GM18873 (cell line): ENCODE data around the gene MANEAL.

Source experiments
- ATAC-seq: cut with Tn5 transposase; IDR thresholded peaks from one replicate; pipeline ENCODE4 v1.9.1; 2021; ENCODE audit warnings: mild to moderate bottlenecking, moderate library complexity, moderate number of reproducible peaks; ENCODE audit not compliant: unreplicated experiment, low FRiP score

Gene MANEAL

DNA sequence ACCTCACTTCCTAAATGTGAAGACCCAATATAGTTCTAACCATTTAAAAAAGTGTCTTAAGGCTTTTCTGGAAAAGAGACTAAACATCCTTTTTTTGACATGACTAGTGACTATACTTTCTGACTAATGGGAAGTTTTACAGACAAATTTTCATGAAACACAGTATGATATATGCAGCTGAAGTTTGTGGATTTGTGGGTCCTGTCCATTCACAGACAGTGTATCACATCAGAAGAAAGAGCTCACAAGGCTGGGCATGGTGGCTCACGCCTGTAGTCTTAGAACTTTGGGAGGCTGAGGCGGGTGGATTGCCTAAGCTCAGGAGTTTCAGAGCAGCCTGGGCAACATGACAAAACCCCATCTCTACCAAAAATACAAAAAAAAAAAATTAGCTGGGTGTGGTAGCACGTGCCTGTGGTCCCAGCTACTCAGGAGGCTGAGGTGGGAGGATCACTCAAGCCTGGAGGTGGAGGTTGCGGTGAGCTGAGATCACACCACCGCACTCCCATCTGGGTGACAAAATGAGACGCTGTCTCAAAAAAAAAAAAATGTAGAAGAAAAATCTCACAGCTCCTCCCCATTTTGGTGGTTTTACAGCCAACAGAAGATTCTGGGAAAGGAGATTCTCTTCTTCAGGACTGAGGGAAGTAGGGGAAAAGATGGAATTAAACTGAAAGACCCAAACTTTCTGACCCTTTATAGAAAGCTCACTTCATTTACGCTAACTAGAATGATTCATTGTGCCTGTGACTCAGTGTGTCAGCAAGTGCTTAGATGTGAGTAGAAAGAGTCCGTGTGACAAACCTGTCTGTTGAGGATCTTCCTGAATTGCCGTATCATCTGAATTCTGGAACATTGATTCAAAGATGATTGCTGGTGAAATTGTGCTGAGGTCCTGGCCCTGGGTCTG lies 29.5 kb downstream of the MANEAL start:
- ATAC-seq, result no peak

GRCh38 chr1:37824001-37824400 lies 30.4 kb downstream of the MANEAL start:
- ATAC-seq, result no peak

- no peak for ATAC-seq
These were observed 31.9 kb downstream of the MANEAL start for GRCh38 chr1:37825506-37825905.

GRCh38 chr1:37828410-37829074 lies 34.9 kb downstream of the MANEAL start:
- ATAC-seq, result no peak

DNA sequence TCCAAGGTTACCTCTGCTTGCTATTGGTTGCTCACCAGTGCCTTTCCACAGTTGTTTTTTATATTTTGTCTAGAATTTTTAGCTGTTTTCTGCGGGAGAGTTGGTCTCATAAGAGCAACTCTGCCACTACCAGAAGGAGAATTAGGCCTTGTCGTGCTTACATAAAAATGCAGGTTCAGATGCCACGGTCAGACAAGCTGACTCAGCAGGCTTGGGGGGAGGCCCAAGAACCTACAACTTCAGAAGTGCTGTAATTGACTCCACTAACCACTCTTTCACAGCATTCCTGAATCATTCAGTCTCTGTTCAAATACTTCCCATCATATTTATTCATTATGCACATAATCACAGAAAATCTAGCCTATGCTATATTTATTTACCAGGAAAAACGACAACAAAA lies 37.5 kb downstream of the MANEAL start:
- ATAC-seq, result no peak

DNA sequence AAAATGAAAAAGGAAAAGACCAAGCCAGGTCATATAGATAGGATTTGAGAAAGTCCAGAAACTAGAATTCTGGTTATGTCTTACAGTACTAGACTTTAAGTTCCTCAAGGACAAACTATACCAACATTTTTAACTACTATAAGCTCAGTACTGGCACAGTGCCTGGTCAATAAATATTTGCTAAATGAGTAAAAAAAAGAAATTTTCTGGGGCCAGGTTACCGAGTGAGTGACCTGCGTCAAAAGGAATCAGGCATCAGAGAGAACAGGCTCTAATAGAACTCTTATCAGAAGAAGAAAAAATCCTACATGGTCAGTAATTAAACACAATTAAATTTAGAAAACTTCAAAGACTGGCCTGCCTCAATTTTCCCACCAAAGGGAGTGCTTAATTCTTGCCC lies 38.2 kb downstream of the MANEAL start:
- ATAC-seq, result no peak

DNA sequence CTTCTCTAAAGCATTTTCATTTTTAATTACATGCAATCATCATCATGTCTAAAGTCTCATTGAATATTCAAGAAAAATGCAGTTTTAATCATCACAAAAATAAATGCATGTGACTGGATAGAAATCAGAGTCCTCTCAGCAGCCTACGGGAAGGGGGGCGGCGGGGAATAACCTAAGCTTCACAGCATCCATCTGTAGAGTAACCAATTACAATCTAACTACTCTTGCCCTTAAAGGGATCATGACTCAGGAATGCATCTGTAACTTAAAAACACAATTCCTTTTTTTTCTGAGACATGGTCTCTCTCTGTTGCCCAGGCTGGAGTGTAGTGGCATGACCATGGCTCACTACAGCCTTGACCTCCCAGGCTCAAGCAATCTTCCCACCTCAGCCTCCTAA lies 43.1 kb downstream of the MANEAL start:
- ATAC-seq, result no peak

- ATAC-seq, result no peak
These were observed 46.0 kb downstream of the MANEAL start for GRCh38 chr1:37839676-37840075.

- no peak for ATAC-seq
These were observed 47.1 kb downstream of the MANEAL start for GRCh38 chr1:37840711-37841110.

DNA sequence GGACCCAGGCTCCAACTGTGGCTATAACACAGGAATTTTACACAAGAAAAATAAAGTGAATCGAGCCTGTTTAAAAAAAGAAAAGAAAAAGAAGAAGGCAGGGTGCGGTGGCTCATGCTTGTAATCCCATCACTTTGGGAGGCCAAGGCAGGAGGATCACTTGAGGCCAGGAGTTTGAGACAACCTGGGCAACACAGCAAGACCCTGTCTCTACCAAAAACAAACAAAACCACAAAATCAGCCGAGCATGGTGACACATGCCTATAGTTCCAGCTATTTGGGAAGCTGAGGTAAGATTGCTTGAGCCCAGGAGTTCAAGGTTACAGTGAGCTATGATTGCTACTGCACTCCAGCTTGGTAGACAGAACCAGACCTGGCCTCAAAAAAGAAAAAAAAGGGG lies 48.0 kb downstream of the MANEAL start:
- ATAC-seq, result no peak

DNA sequence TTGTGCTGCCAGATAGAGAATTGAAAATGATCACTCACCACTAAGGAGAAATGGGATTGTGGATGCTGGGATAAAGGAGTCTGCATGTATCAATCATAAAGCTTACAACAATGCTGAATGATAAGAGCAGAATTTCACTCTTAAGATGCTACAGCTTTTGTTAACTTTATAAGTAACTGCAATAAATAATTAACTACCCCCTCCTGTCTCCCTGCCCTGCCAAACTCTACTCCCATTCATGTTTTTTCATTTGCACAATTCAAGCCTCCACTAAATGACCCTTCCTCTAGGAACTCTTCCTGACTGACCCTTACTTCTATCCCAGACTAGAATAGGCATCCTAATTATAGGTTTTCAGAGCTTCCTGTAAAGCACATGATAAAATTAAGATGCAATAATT lies 50.9 kb downstream of the MANEAL start:
- ATAC-seq, result no peak

GRCh38 chr1:37845049-37845646 lies 51.5 kb downstream of the MANEAL start:
- no peak for ATAC-seq

- no peak for ATAC-seq
These were observed 52.1 kb downstream of the MANEAL start for GRCh38 chr1:37845786-37846185.

GRCh38 chr1:37846647-37847339 lies 53.1 kb downstream of the MANEAL start:
- no peak for ATAC-seq

GRCh38 chr1:37849480-37849879 lies 55.8 kb downstream of the MANEAL start:
- no peak for ATAC-seq

DNA sequence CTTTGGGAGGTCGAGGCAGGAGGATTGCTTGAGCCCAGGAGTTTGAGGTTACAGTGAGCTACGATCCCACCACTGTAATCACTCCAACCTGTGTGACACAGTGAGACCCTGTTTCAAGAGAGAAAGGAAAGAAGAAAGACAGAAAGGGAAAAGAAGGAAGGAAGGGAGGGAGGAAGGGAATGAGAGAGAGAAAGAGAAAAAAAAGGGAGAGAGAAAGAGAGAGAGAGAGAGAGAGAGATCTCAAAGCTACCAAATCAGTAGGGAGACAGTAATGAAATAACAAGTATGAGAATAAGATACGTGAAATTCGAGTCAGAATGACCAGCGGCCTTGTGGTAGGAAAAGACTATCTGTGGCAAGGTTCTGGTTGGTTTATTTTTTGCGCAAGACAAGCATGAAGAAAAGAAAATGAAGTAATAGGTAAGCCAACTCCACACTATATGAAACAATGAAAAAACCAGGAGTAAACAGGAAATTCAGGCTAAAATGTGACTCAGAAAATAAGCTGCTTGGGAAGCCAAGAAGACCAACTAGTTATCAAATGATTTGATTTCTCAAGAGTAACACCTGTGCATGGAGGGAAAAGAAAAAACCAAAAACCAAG lies 56.8 kb downstream of the MANEAL start:
- no peak for ATAC-seq
